Fibroblast of peridontal ligament (primary cell): ENCODE results near the gene AFF3.

ENCODE experiments used
- DNase-seq: peaks from one replicate; pipeline ENCODE4 v3.0.0-alpha.2; 2010; ENCODE audit errors: extremely low read depth

Gene AFF3

DNA sequence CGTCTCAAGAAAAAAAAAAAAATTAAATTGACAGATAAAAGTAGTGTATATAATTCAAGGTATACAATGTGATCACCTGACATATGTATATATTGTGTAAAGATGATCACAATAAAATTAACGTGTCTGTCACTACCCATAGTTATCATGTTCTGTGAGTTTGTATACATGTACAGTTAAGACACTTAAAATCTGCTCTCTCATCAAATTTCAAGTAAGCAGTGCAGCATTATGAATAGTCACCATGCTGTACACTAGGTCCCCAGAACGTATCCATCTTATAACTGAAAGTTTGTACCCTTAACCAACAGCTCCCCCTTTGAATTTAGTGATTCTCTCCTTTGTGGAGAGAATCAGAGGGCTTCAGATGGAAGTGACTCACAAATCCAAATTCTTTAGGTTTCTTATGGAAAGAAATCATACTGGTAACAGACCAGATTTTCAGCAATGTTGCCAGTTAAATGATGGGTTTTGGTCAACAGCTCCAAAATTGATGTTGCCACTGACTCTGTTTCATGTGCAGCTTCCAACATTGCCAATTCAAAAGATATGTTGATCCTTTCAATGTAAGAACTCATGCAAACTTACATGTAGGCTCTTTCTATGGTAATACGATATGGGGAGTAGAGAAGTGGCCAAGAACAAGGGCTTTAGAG, 281.5 kb downstream of the AFF3 start:
- DNase-seq: peak; percentile 67

DNA sequence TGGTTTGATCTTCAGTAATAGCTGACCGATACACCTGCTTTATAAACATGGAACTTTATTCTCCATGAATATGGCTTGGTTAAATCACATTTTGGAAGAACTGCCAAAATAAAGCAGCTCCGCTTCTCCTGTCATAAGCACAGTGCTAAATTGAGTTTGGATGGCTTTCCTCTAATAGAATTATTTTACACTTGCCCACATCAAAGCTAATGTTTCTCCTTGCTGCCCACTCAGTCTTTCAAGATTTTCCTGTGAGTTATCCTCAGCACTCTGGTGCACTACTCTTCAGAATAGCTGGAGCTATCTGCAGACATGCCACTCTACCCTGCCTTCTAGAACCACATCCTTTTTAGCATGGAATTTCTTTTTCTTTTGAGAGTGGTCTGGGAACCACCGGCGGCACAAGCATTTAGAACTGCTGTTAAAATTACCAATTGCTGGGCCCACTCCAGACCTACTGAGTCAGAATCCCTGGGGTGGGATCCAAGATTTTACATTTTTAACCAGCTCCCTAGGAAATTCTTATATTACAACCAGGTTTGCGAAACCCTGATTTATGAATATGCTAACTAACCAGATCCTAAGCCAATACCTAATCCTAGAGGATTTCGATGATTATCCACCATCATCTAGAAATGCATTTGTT, 283.3 kb downstream of the AFF3 start:
- peak; percentile 93 for DNase-seq

DNA sequence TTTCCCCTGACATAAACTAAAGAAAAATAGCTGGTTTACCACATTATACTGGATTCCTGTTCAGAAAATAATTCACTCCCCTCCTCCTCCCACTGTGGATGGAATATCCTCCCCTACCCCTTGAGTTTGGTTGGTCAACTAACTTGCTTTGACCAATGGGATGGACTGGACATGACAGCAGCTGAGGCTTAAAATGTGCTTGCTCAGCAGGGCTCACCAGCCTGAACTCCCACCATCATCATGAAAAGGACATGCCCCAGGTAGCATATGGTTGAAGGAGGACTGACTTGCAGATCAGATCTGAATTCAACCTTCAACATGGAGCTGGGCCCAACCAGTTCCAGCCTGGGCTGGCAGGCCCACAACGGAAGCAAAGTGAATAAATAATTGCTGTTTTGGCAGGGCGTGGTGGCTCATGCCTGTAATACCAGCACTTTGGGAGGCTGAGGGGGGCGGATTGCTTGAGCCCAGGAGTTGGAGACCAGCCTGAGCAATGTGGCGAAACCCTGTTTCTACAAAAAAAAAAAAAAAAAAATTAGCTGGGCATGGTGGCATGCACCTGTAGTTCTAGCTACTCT, 284.4 kb downstream of the AFF3 start:
- DNase-seq: no peak

DNA sequence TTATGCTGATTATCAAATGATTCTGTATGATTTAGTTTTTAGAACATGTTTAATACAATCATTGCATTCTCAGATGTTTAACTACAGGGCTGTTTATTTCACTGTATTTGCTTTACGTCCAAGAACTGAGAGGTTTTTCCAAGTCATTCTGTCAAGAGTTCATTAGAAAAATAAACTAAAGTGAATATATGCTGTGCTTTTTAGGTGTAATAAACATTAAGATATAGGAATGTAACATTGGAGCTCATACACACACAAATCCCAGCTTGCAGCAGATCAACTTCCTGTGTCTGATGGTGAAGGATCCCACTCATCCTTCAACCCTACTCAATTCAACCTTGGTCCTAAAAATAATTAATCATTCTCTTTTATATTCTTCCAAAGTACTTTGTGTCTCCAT, 285.0 kb downstream of the AFF3 start:
- no peak for DNase-seq

DNA sequence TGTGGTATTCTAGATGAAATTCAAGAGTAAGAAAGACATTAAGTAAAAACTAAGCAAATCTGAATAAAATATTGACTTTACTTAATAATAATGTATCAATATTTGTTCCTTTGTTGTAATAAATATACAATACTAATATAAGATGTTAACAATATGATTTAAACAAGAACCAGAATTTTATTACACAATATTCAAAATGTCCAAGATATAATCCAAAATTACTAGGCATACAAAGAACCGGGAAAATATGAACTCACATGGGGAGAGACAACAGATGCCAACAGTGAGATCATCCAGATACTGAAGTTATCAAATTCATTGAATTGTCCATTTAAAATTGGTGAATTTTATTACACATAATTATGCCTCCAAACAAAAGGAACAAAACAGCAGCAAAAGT, 286.3 kb downstream of the AFF3 start:
- no peak for DNase-seq

DNA sequence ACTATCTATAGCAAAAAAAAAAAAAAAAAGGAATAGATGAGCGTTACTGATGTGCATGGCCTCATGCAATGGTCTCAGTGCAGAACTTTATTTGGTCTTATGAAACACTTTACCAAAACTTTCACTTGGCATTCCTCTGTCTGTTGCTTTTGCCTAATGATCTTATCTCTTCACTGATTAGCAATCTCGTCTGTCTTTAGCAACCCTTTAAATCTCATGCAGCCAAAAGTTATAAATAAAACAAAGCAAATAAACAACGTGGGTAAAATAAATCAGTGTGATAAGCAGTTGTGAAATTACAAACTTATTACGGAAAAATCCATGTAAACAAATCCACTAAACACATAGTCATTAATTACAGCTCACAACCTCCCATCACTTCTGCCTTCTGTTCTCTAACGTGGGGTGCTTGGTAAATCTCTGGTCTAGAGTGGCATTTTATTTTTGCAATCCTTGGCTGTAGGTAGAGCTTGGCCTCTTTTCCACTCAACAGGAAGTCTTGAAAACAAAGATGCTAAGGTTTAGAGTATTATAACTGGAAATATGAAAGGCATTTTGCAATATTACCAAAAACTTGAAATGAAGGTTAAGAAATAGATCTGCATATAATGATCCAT, 288.0 kb downstream of the AFF3 start:
- no peak for DNase-seq

DNA sequence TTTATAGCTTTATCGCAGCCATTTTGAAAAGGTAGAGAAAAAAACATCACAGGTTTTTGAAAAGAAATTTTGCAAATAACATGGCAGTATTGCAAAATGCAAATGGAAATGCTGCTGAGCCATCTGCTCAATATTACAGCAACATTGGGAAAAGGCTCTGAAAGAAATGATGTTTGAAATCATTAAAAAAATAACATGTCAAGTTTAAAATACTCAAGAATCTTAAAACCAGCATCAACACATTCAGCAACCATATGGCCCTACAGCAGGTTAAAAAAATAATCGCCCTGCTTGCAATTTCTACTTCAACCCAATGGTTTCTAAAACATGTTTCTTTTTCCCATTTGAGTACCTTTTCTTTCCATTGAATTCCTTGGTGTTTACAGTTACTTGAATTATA, 289.4 kb downstream of the AFF3 start:
- no peak for DNase-seq

DNA sequence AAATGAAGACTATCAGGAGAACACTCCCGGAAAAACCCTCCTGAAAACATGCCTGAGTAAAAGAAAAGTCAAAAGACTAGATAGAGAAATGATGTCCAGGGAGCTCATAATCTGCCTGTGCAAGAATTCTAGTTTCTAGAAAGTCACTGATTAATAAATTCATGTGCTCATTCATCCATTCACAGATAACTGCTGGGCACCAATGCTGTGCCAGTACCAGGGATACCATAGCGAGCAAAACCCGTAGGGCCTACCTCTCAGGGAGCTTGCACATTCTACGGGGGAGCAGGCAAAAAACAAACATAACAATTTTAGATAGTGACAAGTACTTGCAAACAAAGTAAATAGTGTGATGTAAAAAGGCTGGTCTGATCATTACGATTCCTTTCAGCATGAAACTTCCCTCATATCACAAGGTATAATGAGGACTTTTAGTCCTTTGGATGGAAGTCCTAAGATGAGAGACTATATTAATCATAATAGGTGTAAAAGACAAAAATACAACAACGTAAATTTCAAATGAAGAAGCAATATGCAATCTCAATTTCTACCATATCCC, 289.9 kb downstream of the AFF3 start:
- DNase-seq: no peak

DNA sequence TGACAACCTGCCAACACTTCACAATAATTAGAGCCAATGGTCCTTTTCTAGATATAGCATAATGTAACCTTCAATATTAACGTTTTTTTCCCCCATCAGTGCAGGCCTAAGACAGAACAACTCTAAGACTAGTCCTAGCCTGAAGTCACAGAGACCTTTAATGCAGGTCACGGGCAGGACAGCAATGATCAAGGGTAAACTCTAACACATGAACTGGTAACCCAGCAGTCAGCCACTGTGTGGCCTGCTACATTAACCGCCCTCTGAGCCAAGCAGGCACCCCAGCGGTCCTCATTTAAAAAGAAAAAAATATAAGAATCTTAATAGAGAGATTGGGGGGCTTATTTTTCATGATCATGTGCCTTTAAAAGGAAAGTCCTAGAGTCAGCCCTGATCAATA, 290.6 kb downstream of the AFF3 start:
- no peak for DNase-seq

DNA sequence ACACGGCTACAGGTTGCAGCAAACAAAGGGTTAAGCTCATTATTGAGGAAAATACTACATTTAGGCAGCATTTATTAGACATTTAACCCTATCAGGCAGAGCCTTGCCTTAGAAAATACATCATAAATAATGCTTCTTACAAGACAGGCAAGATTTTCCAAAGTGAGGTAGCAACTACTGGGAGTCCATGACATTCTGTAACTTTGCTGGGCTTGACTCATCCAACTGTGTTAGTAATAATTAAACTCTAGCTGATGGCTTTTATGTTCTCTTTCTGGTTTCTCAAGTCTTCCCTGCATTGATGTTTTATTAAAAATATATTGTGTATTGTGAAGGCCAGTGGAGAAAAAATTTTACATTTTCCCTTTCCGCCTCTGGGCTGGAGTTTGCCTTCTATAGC, 291.3 kb downstream of the AFF3 start:
- DNase-seq: no peak

DNA sequence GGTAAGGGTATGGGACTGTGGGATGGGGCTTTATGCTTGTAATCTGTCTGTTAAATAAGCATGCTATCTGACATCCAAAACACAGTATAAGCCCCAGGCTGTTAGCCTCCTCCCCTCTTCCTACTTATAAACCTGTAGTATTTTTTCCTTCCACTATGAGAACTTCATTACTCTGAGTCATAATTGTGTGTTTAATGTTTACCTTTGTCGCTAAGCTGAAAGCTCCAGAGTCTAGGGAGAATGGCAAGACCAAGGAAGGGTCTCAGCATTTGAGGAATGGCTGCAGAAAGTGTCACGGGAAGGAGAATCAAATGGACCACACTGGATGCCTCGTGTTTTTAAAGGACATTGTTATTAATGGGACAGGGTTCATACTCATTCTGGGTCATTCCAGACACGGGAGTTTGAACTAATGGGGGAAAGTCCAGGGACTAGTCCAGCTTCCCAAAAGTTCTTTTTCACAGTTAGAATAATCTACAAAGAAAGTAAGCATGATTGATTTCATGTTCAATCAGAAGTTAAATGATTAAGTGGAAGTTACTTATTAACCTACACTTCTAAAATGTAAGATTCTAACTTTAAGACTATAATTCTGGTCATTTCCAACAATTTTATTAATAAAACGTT, 292.2 kb downstream of the AFF3 start:
- no peak for DNase-seq

DNA sequence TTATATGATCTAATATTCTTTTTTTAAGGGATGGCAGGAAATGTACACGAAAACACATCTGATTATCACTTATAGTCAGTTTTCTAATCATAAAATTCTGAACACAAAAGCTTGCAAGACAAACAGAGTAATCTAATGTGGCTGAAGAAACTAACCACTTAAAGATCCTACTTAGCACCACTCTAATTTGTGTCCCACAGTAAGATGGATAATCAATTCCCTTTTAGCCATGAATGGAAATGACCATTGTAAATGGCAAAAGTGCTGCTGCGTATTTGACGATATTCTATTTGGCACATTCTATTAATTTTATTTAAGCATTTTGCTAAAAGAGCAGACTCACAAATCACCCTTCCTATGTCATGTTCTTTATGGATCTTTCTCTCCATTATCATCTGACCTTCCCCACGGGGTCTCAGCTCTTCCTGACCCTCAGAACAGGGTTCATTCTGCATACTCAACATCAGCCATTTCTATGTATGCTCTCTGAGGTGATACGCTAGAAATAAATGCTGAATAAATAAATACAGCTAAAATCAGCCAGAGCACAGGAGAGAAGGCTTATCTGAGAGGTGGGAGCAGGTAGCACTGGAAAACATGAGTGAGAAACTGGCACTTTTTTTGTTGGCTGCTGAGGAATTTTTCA, 295.8 kb downstream of the AFF3 start:
- DNase-seq: no peak

DNA sequence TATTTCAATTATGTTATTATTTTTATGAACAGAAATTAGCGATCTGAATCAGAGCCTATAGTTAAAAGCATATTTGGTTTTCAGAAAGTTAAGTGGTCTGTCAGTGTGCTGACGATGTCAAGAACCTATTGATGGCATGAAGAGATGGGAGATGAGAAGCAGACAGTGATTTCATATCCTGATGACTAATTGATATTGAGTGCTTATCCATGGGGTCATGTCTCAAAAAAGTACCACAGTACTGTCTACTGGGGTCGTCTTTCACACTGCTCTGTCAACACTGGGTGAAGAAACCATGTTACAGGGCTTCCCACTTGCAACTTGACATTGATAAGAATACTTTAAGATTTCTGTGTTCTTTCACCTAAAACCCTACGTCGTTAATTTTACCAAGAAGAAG, 297.1 kb downstream of the AFF3 start:
- no peak for DNase-seq

DNA sequence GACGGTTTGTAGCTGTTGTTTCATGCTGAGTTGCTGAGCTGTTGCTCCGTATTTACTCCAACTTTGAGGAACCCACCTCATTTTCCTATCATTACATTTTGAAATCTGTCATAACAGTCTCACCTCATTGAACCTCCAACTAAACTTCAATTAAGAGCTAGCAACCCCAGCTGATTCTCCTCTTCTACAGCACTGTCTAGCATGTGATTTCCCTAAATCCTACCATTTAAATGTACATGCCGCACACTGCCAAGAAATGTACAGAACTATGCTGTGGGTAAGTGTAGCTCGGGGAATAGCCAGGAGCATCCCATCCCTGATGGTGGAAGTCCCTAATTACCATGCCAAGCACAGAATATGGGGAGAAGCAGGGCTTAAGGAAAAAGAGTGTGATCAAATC, 299.9 kb downstream of the AFF3 start:
- no peak for DNase-seq

DNA sequence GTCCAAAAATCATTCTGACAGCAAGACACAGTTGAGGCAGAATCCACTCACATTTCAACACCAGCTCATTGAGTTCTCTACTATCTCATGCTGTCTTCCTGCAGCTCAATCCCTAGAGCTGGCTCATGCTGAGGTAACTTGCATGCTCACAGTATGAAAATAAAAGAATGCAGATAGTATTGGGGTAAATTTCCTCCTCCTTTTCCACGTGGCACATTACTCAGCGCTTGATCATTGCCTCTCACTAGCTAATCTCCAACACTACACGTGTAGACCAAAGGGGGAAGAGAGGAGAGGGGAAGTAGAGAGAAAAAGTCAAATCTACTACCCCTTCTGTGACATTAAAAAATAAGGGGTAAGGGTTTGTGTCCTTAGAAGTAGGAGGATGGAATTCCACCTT, 300.6 kb downstream of the AFF3 start:
- DNase-seq: peak; percentile 40

DNA sequence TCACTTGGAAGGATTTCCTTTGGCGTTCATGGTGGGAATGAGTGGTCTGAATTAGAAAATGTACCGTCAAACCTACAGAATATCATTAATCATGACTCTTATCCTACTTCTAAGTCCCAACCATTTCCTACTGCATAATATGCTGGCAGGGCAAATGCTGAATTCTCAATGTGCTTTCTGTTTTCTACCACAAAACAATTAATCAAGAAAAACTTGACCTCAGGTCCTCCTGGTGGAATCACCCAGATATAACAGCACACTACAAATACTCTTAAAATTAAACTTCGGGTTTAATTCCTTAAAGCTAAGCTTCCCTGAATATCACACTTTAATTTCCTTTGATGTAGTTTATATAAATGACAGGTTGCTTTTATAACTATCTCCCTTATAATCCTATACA, 301.6 kb downstream of the AFF3 start:
- no peak for DNase-seq

DNA sequence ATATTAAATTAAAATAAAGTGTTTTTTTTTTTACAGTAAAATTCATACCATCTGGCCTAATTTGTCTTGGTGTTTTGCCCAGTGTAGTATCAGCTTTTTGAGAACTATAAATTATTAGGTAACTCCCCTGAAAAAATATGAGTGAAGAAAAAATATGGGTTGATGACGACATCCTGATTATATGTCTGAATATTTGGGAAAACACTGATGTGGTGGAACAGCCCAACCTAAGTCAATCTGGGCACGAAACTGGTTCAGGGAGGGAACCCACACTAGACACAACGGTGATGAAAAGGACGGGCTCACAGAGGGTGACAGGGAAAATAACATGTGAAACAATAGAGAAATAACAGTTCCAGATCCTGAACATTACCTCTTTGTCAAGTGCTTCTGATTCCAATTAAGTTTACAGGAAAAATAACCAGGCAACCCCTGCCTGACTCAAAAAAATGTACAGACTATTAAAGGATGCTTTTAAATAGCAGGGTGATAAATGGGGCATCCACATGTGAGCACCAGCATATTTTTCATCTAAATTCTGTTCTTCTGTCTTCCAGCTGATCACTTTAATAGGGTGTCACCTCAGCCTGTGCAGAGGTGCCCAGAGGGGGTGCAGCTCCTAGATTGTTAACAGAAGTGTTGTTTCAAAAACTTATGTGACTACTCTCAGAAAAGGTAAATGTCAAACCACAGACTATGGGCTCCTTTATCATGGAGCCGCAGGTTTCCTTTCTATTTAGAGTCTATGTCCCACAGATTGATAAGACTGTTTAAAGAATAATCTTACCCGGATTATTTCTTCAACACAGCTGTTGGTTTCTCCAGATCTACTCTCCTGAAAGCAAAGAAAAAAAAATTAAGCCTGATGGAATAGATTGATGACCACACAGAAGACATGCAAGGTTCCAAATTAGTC, 305.4 kb downstream of the AFF3 start:
- peak; percentile 80 for DNase-seq

DNA sequence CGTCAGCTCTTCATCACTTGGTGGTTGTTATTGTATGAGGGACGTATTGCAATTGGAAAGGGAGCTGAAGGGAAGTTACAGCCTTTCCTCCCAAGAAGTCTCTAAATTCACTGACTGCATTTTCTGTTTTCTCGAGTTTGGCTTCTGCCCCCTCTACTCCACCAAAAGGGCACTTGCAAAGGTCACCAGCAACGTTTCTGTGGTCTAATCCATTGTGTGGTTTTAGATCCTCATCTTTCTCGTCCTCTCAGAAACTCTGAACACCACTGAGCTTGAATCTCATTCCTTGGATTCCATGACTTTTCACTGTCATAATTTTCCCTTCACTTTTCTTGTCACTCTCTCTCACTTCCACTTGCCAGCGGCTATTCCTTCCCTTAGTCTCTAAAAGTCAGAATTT, 308.0 kb downstream of the AFF3 start:
- no peak for DNase-seq

DNA sequence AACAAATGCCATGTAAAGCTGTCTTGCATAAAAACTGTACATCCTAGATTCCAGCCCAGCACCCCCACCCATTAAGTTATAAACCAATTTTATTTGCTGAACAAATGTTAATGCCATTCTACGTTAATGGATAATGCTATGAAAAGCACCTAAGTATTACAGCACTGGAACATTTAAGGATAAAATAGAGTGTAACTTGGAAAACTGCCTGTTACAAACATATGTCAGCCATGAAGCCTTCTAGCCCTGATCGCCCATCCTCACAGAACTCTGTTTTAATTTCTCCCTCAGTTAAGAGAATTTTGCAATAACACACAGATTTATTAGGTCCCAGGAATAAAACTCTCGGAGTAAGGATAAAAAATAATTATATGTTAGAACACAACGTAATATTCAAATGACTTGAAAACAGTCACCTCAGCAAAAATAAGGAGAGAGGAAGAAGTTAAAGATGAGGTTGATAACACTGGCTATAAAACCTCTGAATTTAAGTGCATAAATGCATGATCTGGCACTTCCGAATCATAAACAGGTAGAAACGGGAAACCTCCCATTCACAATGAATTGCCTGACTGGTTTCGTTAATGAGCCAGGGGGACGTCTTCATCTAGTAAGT, 308.7 kb downstream of the AFF3 start:
- DNase-seq: no peak

DNA sequence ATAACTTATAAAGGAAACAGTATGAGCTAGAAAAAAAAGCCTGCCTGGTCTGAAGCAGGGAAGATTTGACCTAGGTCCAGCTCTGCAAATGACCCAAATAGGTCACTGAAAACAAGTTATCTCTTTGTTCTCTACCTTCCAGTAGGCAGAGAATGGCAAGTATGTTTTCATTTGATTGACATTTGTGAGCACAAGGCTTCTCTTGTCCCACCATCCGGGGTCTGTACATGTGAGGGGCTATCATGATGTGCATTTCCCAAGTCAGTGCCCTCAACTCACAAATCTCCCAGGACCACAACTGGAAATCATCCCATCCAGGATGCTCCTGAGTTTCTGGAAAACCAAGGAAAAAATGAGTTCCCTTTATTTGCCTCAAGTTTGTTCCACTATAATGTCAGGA, 309.5 kb downstream of the AFF3 start:
- DNase-seq: no peak
